RPMI8226 (cell line): Measurements from ENCODE around the gene STAP1.
"Not testable (repeated sequence)": the region's sequence is repeated elsewhere in the genome, so short reads cannot be mapped to it uniquely, and the experiment has no call there.

Source experiments
- DNase-seq: peaks from one replicate; pipeline ENCODE4 v3.0.0-alpha.2; 2015

The STAP1 gene

GRCh38 chr4:67634741-67635140, 76.2 kb downstream of the STAP1 start:
- DNase-seq: no peak

GRCh38 chr4:67635331-67635730, 76.8 kb downstream of the STAP1 start:
- no peak for DNase-seq

GRCh38 chr4:67636978-67637377, 78.5 kb downstream of the STAP1 start:
- not testable (repeated sequence) for DNase-seq

GRCh38 chr4:67638136-67638535, 79.6 kb downstream of the STAP1 start:
- no peak for DNase-seq

GRCh38 chr4:67651536-67651935, 93.0 kb downstream of the STAP1 start:
- no peak for DNase-seq
